Testis (tissue), 3 donors: ENCODE data around the gene OR56B4. TPM values are rescaled to one million over a fixed set of nuclear protein-coding genes. Genes with fewer than 3 reads are reported as not detected.
"Not testable (repeated sequence)": the region's sequence is repeated elsewhere in the genome, so short reads cannot be mapped to it uniquely, and the experiment has no call there.

Experiments
- DNase-seq: peaks from one replicate; pipeline ENCODE4 v3.0.0-alpha.2; 2019
- H3K27ac ChIP-seq, 2 donors: fragments of 200-600 bp; sonication (generic); one replicate each; pipeline ENCODE4 v1.5.1; 2019
- H3K27me3 ChIP-seq: fragments of 200-600 bp; sonication (generic); one replicate; pipeline ENCODE4 v1.5.1; 2019
- H3K36me3 ChIP-seq: fragments of 200-600 bp; sonication (generic); one replicate; pipeline ENCODE4 v1.5.1; 2017; ENCODE audit warnings: low read depth; ENCODE audit errors: missing control alignments
- H3K4me1 ChIP-seq: fragments of 200-600 bp; sonication (generic); one replicate; pipeline ENCODE4 v1.5.1; 2019
- H3K4me3 ChIP-seq, 2 donors: fragments of 200-600 bp; sonication (generic); one replicate each; pipeline ENCODE4 v1.5.1; 2017 to 2019
- H3K9me3 ChIP-seq: fragments of 200-600 bp; sonication (generic); one replicate; pipeline ENCODE4 v1.5.1; 2017
- CTCF ChIP-seq, 3 experiments: fragments of 450-650 bp in 2 of 3; fragments of 200-600 bp in 1 of 3; sonication (generic) in 1 of 3; IDR thresholded peaks; one replicate each; pipeline ENCODE4 v1.5.1; 2016 to 2019; ENCODE audit warnings: antibody characterized with exemption in 3 of 3, mild to moderate bottlenecking in 2 of 3, moderate library complexity in 1 of 3
- POLR2A ChIP-seq: fragments of 450-650 bp; IDR thresholded peaks from one replicate; pipeline ENCODE4 v1.6.1; 2017; ENCODE audit warnings: antibody characterized with exemption, mild to moderate bottlenecking, moderate library complexity
- WGBS, 2 donors: methylation state at CpG; one replicate each; pipeline ENCODE4 v1.1.5; 2018; 5-methylcytosine and 5-hydroxymethylcytosine counted together
- intact Hi-C: fragments of 100-400 bp; cut with DNase I; formaldehyde crosslinking; loops from one replicate; pipeline ENCODE4 v1.15.1; 2023; ENCODE audit warnings: low total_unique reads
- polyA plus RNA-seq: library from polyadenylated mRNA; stranded (reverse); fragments of 350-450 nt; fragmentation: Illumina TruSeq; extraction: RNeasy Lipid Tissue Mini Kit (QIAGEN cat#74804); gene quantifications from one replicate; pipeline ENCODE4 v1.2.3, GENCODE V29; 2014; ENCODE audit warnings: low read depth, low replicate concordance; ENCODE audit not compliant: insufficient read depth
- total RNA-seq, 2 donors: library from RNA; depleted of rRNA; stranded (reverse); fragments of >200 nt; gene quantifications; one replicate each; pipeline ENCODE4 v1.2.3, GENCODE V29; 2016

Gene OR56B4
- total and polyA plus RNA-seq, 3 donors from 2014 or later = not detected

- H3K4me1 ChIP-seq = no peaks in the 10 kb centered on the region
- H3K27ac ChIP-seq = no peak overlapping the region
- WGBS, 2 donors = 92 to 93% methylated on average over 1 of the region's 1 CpG
- no peak for DNase-seq
- H3K9me3 ChIP-seq = no peaks in the 10 kb centered on the region
- no peaks in the 10 kb centered on the region for H3K36me3 ChIP-seq
- H3K4me3 ChIP-seq = no peak overlapping the region
- H3K27me3 ChIP-seq = no peaks in the 10 kb centered on the region
- intact Hi-C loops = no loop called here
- TF ChIP-seq CTCF (IDR thresholded peaks at IDR 0.05) (no peak), POLR2A (no peak)
Observed at GRCh38 chr11:6132431-6132830, 24.9 kb downstream of the OR56B4 start.

GRCh38 chr11:6135936-6136335 lies 28.5 kb downstream of the OR56B4 start:
- H3K27ac ChIP-seq, H3K9me3 ChIP-seq, intact Hi-C loops, DNase-seq, H3K4me1 ChIP-seq, H3K4me3 ChIP-seq, H3K27me3 ChIP-seq, H3K36me3 ChIP-seq: not testable (repeated sequence)
- 50 to 53% methylated on average over 2 of the region's 2 CpGs for WGBS, 2 donors

GRCh38 chr11:6142936-6143335 lies 35.5 kb downstream of the OR56B4 start:
- H3K9me3 ChIP-seq = no peaks in the 10 kb centered on the region
- TF ChIP-seq POLR2A (no peak), CTCF (IDR thresholded peaks at IDR 0.05) (no peak)
- no peak overlapping the region for H3K4me3 ChIP-seq

GRCh38 chr11:6143737-6144136 lies 36.3 kb downstream of the OR56B4 start:
- H3K27ac ChIP-seq, H3K4me3 ChIP-seq, DNase-seq, H3K4me1 ChIP-seq, intact Hi-C loops, H3K36me3 ChIP-seq, H3K9me3 ChIP-seq, H3K27me3 ChIP-seq: not testable (repeated sequence)
- WGBS, 2 donors = 52 to 55% methylated on average over 13 to 17 of the region's 21 CpGs

More at GRCh38 chr11:6142936-6143335, 35.5 kb downstream of the OR56B4 start:
- DNase-seq = no peak
- intact Hi-C loops = no loop called here
- Histone ChIP-seq H3K36me3 (no peaks in the 10 kb centered on the region), H3K27ac (no peak overlapping the region), H3K27me3 (no peaks in the 10 kb centered on the region), H3K4me1 (no peaks in the 10 kb centered on the region)

GRCh38 chr11:6151117-6151516 lies 43.6 kb downstream of the OR56B4 start:
- intact Hi-C loops = no loop called here
- no peak for DNase-seq
- H3K9me3 ChIP-seq = no peaks in the 10 kb centered on the region
- H3K4me3 ChIP-seq = no peak overlapping the region
- H3K27ac ChIP-seq = no peak overlapping the region
- TF ChIP-seq POLR2A (no peak), CTCF (IDR thresholded peaks at IDR 0.05) (no peak)
- no peaks in the 10 kb centered on the region for H3K4me1 ChIP-seq
- no peaks in the 10 kb centered on the region for H3K27me3 ChIP-seq
- H3K36me3 ChIP-seq = no peaks in the 10 kb centered on the region
- 38 to 50% methylated on average over 1 of the region's 1 CpG for WGBS, 2 donors

- no peak for TF ChIP-seq CTCF (IDR thresholded peaks at IDR 0.05)
- TF ChIP-seq POLR2A = no peak
- Histone ChIP-seq H3K4me1 (no peaks in the 10 kb centered on the region), H3K27me3 (no peaks in the 10 kb centered on the region), H3K36me3 (no peaks in the 10 kb centered on the region), H3K27ac (no peak overlapping the region), H3K9me3 (no peaks in the 10 kb centered on the region), H3K4me3 (no peak overlapping the region)
- intact Hi-C loops = no loop called here
- DNase-seq = no peak
- 77 to 79% methylated on average over 2 of the region's 2 CpGs for WGBS, 2 donors
Observed at GRCh38 chr11:6152126-6152525, 44.6 kb downstream of the OR56B4 start.
